GM12878 (cell line): ENCODE data around the gene PRDM2. TPM values are rescaled to one million over a fixed set of nuclear protein-coding genes. Genes with fewer than 3 reads are reported as not detected.

Source experiments
- ATF3 ChIP-seq: IDR thresholded peaks from 2 replicates; pipeline ENCODE4 v1.6.1; 2011; ENCODE audit warnings: low read depth, mild to moderate bottlenecking, low read length, moderate library complexity, borderline replicate concordance; ENCODE audit errors: extremely low read depth
- CBX5 ChIP-seq: sonication (generic); IDR thresholded peaks from 2 replicates; pipeline ENCODE4 v1.6.1; 2016; ENCODE audit warnings: low read depth, moderate library complexity, mild to moderate bottlenecking, inconsistent platforms
- CEBPB ChIP-seq, 2 experiments: fragments of 150-350 bp in 1 of 2; IDR thresholded peaks; 2 replicates each; pipeline ENCODE4 v1.6.1; 2012 to 2014; ENCODE audit warnings: low read depth in 2 of 2, low read length in 2 of 2, borderline replicate concordance in 1 of 2, inconsistent platforms in 1 of 2
- E4F1 ChIP-seq: fragments of 450-650 bp; IDR thresholded peaks from 2 replicates; pipeline ENCODE4 v1.6.1; 2018; ENCODE audit warnings: borderline replicate concordance, mild to moderate bottlenecking; ENCODE audit not compliant: partially characterized antibody
- FOS ChIP-seq: IDR thresholded peaks from 3 replicates; pipeline ENCODE4 v1.6.1; 2011; ENCODE audit warnings: borderline replicate concordance; ENCODE audit not compliant: insufficient read length; ENCODE audit errors: extremely low read depth
- FOXM1 ChIP-seq: IDR thresholded peaks from 2 replicates; pipeline ENCODE4 v1.6.1; 2012; ENCODE audit warnings: low read depth, mild to moderate bottlenecking, inconsistent platforms, low read length, moderate library complexity
- HDGF ChIP-seq: fragments of 450-650 bp; IDR thresholded peaks from 2 replicates; pipeline ENCODE4 v1.6.1; 2016; ENCODE audit warnings: antibody characterized with exemption
- IRF3 ChIP-seq: fragments of 450-650 bp; IDR thresholded peaks from 2 replicates; pipeline ENCODE4 v1.6.1; 2014; ENCODE audit warnings: mild to moderate bottlenecking
- KAT2A ChIP-seq: conservative IDR thresholded peaks from 2 replicates; pipeline ENCODE4 v1.6.1; 2011; ENCODE audit warnings: low read depth, low read length; ENCODE audit not compliant: control insufficient read depth
- MAX ChIP-seq: IDR thresholded peaks from 2 replicates; pipeline ENCODE4 v1.6.1; 2012; ENCODE audit warnings: low read depth, low read length, improper control_type of control experiment
- MTA2 ChIP-seq: fragments of 450-650 bp; IDR thresholded peaks from 2 replicates; pipeline ENCODE4 v1.6.1; 2016; ENCODE audit warnings: low read depth, mild to moderate bottlenecking, moderate library complexity
- NFXL1 ChIP-seq: fragments of 450-650 bp; IDR thresholded peaks from 2 replicates; pipeline ENCODE4 v1.6.1; 2017; ENCODE audit warnings: antibody characterized with exemption, mild to moderate bottlenecking, borderline replicate concordance
- PAX8 ChIP-seq: fragments of 450-650 bp; IDR thresholded peaks from 2 replicates; pipeline ENCODE4 v1.6.1; 2017; ENCODE audit warnings: mild to moderate bottlenecking, moderate library complexity
- PKNOX1 ChIP-seq: fragments of 450-650 bp; IDR thresholded peaks from 2 replicates; pipeline ENCODE4 v1.6.1; 2016; ENCODE audit warnings: mild to moderate bottlenecking
- POLR2AphosphoS2 ChIP-seq: IDR thresholded peaks from 2 replicates; pipeline ENCODE4 v1.6.1; 2011; ENCODE audit warnings: low read depth, mild to moderate bottlenecking, low read length, improper control_type of control experiment, moderate library complexity
- RBBP5 ChIP-seq: fragments of 200-600 bp; sonication (generic); conservative IDR thresholded peaks from 2 replicates; pipeline ENCODE4 v1.6.1; 2016
- RELB ChIP-seq: fragments of 450-650 bp; IDR thresholded peaks from 2 replicates; pipeline ENCODE4 v1.6.1; 2017; ENCODE audit warnings: low read depth, mild to moderate bottlenecking, moderate library complexity
- SIX5 ChIP-seq: IDR thresholded peaks from 2 replicates; pipeline ENCODE4 v1.6.1; 2011; ENCODE audit warnings: mild to moderate bottlenecking, low read depth, low read length, moderate library complexity; ENCODE audit not compliant: severe bottlenecking
- SREBF1 ChIP-seq: IDR thresholded peaks from 2 replicates; pipeline ENCODE4 v1.6.1; 2012; ENCODE audit warnings: mild to moderate bottlenecking, low read length
- SREBF2 ChIP-seq: IDR thresholded peaks from 2 replicates; pipeline ENCODE4 v1.6.1; 2012; ENCODE audit warnings: mild to moderate bottlenecking, low read length
- USF1 ChIP-seq: IDR thresholded peaks from 2 replicates; pipeline ENCODE4 v1.6.1; 2011; ENCODE audit warnings: borderline replicate concordance, low read depth, mild to moderate bottlenecking, moderate library complexity, mixed read lengths, low read length; ENCODE audit not compliant: insufficient read depth; ENCODE audit errors: extremely low read length
- polyA plus RNA-seq, 11 experiments: library from polyadenylated mRNA; depleted of rRNA in 4 of 11; unstranded in 6 of 11; stranded (reverse) in 5 of 11; fragments of >200 nt; fragmentation: Nextera tagmentation in 4 of 11; fragmentation: Illumina TruSeq in 1 of 11; extraction: Ambion mirVana in 4 of 11; extraction: Trizol in 1 of 11; gene quantifications; 1 replicate in 1 of 11; 2 replicates in 10 of 11; pipeline versions ENCODE4 v1.2.1 to v1.2.3, GENCODE V29; 2011 to 2016; ENCODE audit warnings: inconsistent platforms in 2 of 11, missing spikeins in 2 of 11, low read depth in 1 of 11
- total RNA-seq, 4 experiments: library from RNA; depleted of rRNA in 3 of 4; stranded (reverse); fragments of >200 nt in 3 of 4; fragmentation: Illumina TruSeq in 1 of 4; extraction: Trizol in 1 of 4; gene quantifications; 2 replicates each; pipeline versions ENCODE4 v1.2.1 to v1.2.3, GENCODE V29; 2013 to 2021

The PRDM2 gene
- total and polyA plus RNA-seq, 10 of the 15 experiments (the other 5 are each of a cell fraction or from before 2014, with no cell fraction given), result 8.4 to 45.1 (median 23.5) TPM

GRCh38 chr1:13748610-13749505, 48.9 kb downstream of the PRDM2 start (continued):
- TF ChIP-seq E4F1, result no peak
- TF ChIP-seq PKNOX1, result peak; percentile 48; the same call in 1 of the 2 replicates
- TF ChIP-seq KAT2A, result no peak
- no peak for TF ChIP-seq MTA2
- no peak for TF ChIP-seq CEBPB (IDR thresholded peaks at IDR 0.05; ENCODE audit: borderline replicate concordance in 1 of 2, low read depth in 2 of 2, low read length in 2 of 2)
- no peak for TF ChIP-seq HDGF
- TF ChIP-seq FOS, result no peak
- no peak; the same call in none of the 2 replicates for TF ChIP-seq POLR2AphosphoS2
- no peak for TF ChIP-seq SIX5
- peak; percentile 56; the same call in 1 of the 2 replicates for TF ChIP-seq IRF3
- TF ChIP-seq CBX5, result no peak
- TF ChIP-seq SREBF1, result no peak
- TF ChIP-seq SREBF2, result no peak
- no peak for TF ChIP-seq ATF3
- TF ChIP-seq RELB, result no peak
- TF ChIP-seq RBBP5, result no peak
- no peak for TF ChIP-seq FOXM1
- no peak for TF ChIP-seq USF1
- 0 out of 2 replicates have a peak, but pooled peaks have one; percentile 17 for TF ChIP-seq MAX
- no peak for TF ChIP-seq PAX8
- no peak for TF ChIP-seq NFXL1
